Measurements from ENCODE around the gene ACTL10.

The ACTL10 gene

DNA sequence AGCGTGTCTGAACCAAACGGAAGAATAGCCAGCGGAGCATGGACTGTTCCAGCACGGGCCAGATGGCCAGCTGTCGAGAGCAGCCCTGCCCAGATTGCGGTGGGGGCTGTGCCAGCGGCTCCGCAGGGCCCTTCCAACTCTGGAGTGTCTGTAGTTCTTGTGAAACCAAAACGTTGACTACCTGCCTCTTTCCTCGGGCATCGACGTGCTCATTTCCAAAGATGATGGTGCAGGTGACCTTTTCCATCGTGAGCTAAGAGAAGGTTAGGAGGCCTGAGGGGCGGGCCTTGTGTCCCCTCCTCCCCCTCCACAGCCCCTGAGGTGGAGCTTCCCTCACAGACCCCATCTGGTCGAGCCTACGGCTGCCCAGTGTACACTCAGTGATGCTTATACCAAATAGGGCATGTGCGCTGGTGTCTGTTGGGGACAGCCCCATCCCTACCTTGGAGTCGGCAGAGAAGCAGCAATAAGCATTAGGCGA, 17.5 kb upstream of the ACTL10 start:
- no peak overlapping the region for H3K4me3 ChIP-seq (replicated peaks in 1 of 2; ENCODE audit: low read depth in 2 of 2, low read length in 2 of 2)
- TF ChIP-seq, protein P1, sequence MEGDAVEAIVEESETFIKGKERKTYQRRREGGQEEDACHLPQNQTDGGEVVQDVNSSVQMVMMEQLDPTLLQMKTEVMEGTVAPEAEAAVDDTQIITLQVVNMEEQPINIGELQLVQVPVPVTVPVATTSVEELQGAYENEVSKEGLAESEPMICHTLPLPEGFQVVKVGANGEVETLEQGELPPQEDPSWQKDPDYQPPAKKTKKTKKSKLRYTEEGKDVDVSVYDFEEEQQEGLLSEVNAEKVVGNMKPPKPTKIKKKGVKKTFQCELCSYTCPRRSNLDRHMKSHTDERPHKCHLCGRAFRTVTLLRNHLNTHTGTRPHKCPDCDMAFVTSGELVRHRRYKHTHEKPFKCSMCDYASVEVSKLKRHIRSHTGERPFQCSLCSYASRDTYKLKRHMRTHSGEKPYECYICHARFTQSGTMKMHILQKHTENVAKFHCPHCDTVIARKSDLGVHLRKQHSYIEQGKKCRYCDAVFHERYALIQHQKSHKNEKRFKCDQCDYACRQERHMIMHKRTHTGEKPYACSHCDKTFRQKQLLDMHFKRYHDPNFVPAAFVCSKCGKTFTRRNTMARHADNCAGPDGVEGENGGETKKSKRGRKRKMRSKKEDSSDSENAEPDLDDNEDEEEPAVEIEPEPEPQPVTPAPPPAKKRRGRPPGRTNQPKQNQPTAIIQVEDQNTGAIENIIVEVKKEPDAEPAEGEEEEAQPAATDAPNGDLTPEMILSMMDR (IDR thresholded peaks at IDR 0.05; ENCODE audit: low read depth, low read length) = no peak
- no peak for DNase-seq (ENCODE audit: low read depth in 2 of 2)

DNA sequence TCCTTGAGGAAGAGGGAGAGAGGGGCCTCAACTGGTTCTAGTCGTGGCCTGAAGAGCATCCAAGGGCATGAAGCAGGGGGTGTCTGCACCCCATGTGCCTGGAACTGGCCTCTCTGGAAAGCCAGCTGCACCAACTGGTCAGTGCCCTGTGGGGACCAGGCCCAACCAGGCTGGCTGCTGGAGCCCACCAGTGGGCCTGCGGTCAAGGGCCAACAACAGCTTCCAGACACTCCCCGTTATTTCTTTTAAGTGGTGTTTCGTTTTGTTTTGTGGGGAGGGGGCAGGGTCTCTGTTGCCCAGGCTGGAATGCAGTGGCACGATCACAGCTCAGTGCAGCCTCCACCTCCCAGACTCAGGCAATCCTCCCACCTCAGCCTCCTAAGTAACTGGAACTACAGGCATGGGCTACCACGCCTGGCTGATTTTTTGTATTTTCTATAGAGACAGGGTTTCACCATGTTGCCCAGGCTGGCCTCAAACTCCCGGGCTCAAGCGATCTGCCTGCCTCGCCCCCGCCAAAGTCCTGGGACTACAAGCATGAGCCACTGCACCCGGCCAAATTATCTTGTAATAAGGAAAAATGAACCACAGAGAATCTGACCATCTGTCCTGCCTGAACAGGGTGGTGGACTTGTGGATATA, 16.5 kb upstream of the ACTL10 start:
- TF ChIP-seq, protein P1 (IDR thresholded peaks at IDR 0.05; ENCODE audit: low read depth, low read length) = no peak
- no peak for DNase-seq (ENCODE audit: low read depth in 2 of 2)
- no peak overlapping the region for H3K4me3 ChIP-seq (replicated peaks in 1 of 2; ENCODE audit: low read depth in 2 of 2, low read length in 2 of 2)

DNA sequence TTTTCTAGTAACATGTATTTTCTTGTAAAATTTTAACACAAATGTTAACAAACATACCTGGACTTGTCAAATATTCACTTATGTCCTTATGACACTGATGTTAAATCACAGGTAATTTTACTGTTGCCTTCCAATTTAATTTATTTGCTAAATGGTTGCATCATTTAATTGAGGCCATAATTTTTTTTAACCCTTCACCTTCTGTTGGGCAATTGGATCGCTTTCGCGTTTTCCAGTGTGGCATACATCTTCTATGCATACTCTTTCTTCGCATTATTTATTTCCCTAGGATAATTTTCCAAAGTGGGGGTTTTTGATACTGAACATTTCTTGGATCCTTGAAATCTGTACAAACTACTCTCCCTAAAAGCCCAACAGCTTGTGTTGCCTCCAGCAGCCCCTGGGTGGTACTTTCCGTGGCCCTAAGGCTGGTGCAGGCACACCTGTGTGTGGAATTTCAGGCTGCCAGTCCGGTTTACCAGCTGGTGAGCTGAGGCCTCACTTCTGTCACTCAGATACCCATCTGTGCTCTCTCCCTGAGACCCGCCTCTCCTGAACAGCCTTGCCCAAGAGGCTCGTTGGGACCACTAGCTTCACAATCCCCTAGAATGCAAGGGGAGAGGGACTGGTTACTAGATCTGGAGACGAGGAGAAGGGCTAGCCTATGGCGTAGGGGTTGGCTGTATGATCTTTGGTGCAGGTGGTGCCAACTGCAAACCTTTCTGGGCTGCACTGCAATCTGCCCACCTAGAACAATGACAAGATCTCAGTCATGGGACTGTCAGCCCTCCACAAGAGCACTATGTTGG, 15.8 kb upstream of the ACTL10 start:
- no peak for DNase-seq (ENCODE audit: low read depth in 2 of 2)
- TF ChIP-seq, protein P1 (IDR thresholded peaks at IDR 0.05; ENCODE audit: low read depth, low read length) = no peak

DNA sequence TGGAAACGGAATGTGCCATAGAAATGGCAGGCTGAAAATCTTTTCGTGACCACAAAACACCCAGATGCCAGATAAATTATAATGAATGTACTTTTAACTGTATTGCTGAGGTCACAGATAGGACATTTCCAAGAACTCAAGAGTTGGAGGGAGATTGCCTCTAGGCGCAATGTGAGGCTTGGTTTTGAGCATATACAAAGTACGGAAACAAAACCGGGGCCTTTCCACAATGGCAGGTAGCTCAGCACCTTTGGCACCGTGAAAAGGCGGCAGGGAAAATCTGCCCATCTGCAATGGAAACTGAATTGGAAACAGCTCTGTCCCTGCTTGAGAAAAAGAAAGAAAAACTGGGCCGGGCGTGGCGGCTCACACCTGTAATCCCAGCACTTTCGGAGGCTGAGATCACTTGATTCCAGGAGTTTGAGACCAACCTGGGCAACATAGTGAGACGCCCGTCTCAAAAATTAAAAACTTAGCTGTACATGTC, 15.1 kb upstream of the ACTL10 start:
- no peak for DNase-seq (ENCODE audit: low read depth in 2 of 2)
- H3K4me3 ChIP-seq (replicated peaks in 1 of 2; ENCODE audit: low read depth in 2 of 2, low read length in 2 of 2) = no peak overlapping the region
- TF ChIP-seq, protein P1 (IDR thresholded peaks at IDR 0.05; ENCODE audit: low read depth, low read length) = no peak

More for the DNA sequence above, 15.8 kb upstream of the ACTL10 start:
- no peak overlapping the region for H3K4me3 ChIP-seq (replicated peaks in 1 of 2; ENCODE audit: low read depth in 2 of 2, low read length in 2 of 2)

DNA sequence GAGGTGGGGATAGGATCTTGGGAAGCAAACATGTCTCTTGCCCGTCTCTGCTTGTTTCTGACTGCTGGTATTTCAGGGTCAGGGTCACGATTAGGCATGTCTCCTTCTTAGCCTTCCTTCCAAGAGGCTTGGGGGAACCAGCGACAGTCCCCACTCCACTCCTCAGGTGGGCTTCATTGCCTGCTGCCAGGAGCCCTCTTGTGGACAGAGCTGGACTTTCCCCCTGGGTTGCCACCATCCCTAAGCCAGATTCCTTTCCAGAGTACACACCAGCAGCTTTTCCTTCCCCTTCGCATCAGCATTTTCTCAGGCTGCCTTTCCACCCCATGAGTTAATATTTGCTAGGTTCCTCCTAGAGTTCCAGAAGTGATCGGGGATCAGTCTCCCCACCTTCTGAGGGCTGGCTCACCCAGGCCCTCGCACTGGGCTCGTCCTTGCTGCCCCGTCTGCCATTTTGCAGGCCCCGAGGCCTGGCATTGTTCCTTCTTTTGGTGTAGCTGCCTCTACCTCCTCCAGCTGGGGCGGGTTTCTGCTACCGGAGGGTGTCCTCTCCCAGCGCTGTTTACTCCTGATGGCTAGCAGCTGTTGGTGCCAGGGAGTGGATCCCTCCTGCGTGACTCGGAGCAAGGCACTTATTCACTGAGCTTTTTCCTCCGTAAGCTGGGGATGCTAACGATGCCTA, 13.4 kb upstream of the ACTL10 start:
- peak; percentile 75 to 78 for DNase-seq (ENCODE audit: low read depth in 2 of 2)
- no peak overlapping the region for H3K4me3 ChIP-seq (replicated peaks in 1 of 2; ENCODE audit: low read depth in 2 of 2, low read length in 2 of 2)
- TF ChIP-seq, protein P1 (IDR thresholded peaks at IDR 0.05; ENCODE audit: low read depth, low read length) = peak; percentile 95

DNA sequence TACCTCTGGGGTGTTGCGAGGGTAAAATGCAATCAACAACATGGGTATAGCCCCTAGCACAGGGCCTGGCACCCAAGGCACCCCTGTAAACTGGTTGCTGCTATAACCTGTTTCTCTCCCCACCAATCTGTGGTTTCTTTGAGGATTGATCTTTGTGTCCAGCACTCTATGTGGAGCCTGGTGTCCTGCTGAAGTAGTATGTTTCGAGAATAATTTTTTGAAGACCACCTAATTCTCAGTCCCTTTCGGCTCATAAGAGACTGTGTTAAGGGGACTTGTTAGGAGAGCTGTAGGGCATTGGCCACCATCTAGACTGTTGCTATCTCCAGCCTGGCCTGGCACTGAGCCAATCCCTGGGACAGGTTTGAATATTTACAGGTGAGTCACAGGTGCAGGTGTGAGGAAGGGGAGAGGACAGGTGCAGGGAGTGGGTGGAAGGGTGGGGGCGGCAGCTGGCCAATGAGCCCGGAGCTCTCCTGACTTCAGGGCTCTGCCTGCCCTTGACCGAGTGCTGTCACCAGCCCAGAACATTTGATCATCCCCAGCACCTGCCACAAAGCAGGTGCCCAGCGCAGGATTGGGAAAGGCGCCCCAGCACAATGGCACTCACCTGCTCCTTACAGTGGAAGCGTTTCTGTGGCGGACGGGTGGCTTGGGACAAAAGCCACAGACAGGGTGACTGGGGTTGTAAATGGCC, 12.7 kb upstream of the ACTL10 start:
- TF ChIP-seq, protein P1 (IDR thresholded peaks at IDR 0.05; ENCODE audit: low read depth, low read length) = no peak
- no peak overlapping the region for H3K4me3 ChIP-seq (replicated peaks in 1 of 2; ENCODE audit: low read depth in 2 of 2, low read length in 2 of 2)
- DNase-seq (ENCODE audit: low read depth in 2 of 2) = no peak
